ENCODE results near the gene DRAXIN.

The DRAXIN gene

GRCh38 chr1:11746092-11746491, 54.6 kb downstream of the DRAXIN start:
- Histone ChIP-seq H3K27ac (ENCODE audit: low read depth in 2 of 2, low read length in 2 of 2) (no peak overlapping the region), H3K36me3 (ENCODE audit: control insufficient read depth in 2 of 2, insufficient read depth in 2 of 2, low read length in 2 of 2) (peaks cover 0 to 6% of the 10 kb centered on the region in 2 donors), H3K4me3 (ENCODE audit: low read length in 2 of 2) (no peak overlapping the region), H3K9ac (ENCODE audit: low read depth in 1 of 2, low read length in 2 of 2) (no peak overlapping the region), H3K9me3 (ENCODE audit: control insufficient read depth in 2 of 2, low read length in 2 of 2) (no peaks in the 10 kb centered on the region), H3K4me1 (ENCODE audit: control insufficient read depth in 2 of 2, insufficient read depth in 2 of 2, low read length in 2 of 2) (peaks cover 2 to 5% of the 10 kb centered on the region in 2 donors), H3K27me3 (ENCODE audit: control insufficient read depth in 2 of 2, insufficient read depth in 2 of 2, low read length in 2 of 2) (no peaks in the 10 kb centered on the region)

GRCh38 chr1:11746795-11747487, 55.4 kb downstream of the DRAXIN start:
- Histone ChIP-seq H3K9ac (ENCODE audit: low read depth in 1 of 2, low read length in 2 of 2) (no peak overlapping the region), H3K36me3 (ENCODE audit: control insufficient read depth in 2 of 2, insufficient read depth in 2 of 2, low read length in 2 of 2) (peaks cover 0 to 6% of the 10 kb centered on the region in 2 donors), H3K4me3 (ENCODE audit: low read length in 2 of 2) (no peak overlapping the region), H3K27me3 (ENCODE audit: control insufficient read depth in 2 of 2, insufficient read depth in 2 of 2, low read length in 2 of 2) (no peaks in the 10 kb centered on the region), H3K4me1 (ENCODE audit: control insufficient read depth in 2 of 2, insufficient read depth in 2 of 2, low read length in 2 of 2) (no peaks in the 10 kb centered on the region), H3K9me3 (ENCODE audit: control insufficient read depth in 2 of 2, low read length in 2 of 2) (no peaks in the 10 kb centered on the region), H3K27ac (ENCODE audit: low read depth in 2 of 2, low read length in 2 of 2) (no peak overlapping the region)

- Histone ChIP-seq H3K4me3 (ENCODE audit: low read length in 2 of 2) (no peak overlapping the region), H3K36me3 (ENCODE audit: control insufficient read depth in 2 of 2, insufficient read depth in 2 of 2, low read length in 2 of 2) (peaks cover 0 to 6% of the 10 kb centered on the region in 2 donors), H3K9ac (ENCODE audit: low read depth in 1 of 2, low read length in 2 of 2) (no peak overlapping the region), H3K27me3 (ENCODE audit: control insufficient read depth in 2 of 2, insufficient read depth in 2 of 2, low read length in 2 of 2) (no peaks in the 10 kb centered on the region), H3K9me3 (ENCODE audit: control insufficient read depth in 2 of 2, low read length in 2 of 2) (no peaks in the 10 kb centered on the region), H3K4me1 (ENCODE audit: control insufficient read depth in 2 of 2, insufficient read depth in 2 of 2, low read length in 2 of 2) (no peaks in the 10 kb centered on the region), H3K27ac (ENCODE audit: low read depth in 2 of 2, low read length in 2 of 2) (no peak overlapping the region)
Observed at GRCh38 chr1:11748294-11749202, 57.0 kb downstream of the DRAXIN start.

- no peak overlapping the region for H3K9ac ChIP-seq (ENCODE audit: low read depth in 1 of 2, low read length in 2 of 2)
Observed at GRCh38 chr1:11749203-11749689, 57.7 kb downstream of the DRAXIN start.

GRCh38 chr1:11749996-11750395, 58.5 kb downstream of the DRAXIN start:
- no peak overlapping the region for H3K9ac ChIP-seq (ENCODE audit: low read depth in 1 of 2, low read length in 2 of 2)
- H3K4me1 ChIP-seq (ENCODE audit: control insufficient read depth in 2 of 2, insufficient read depth in 2 of 2, low read length in 2 of 2) = no peaks in the 10 kb centered on the region
- H3K36me3 ChIP-seq (ENCODE audit: control insufficient read depth in 2 of 2, insufficient read depth in 2 of 2, low read length in 2 of 2) = peaks cover 0 to 6% of the 10 kb centered on the region in 2 donors
- H3K4me3 ChIP-seq (ENCODE audit: low read length in 2 of 2) = no peak overlapping the region
- no peak overlapping the region for H3K27ac ChIP-seq (ENCODE audit: low read depth in 2 of 2, low read length in 2 of 2)
- no peaks in the 10 kb centered on the region for H3K27me3 ChIP-seq (ENCODE audit: control insufficient read depth in 2 of 2, insufficient read depth in 2 of 2, low read length in 2 of 2)
- no peaks in the 10 kb centered on the region for H3K9me3 ChIP-seq (ENCODE audit: control insufficient read depth in 2 of 2, low read length in 2 of 2)

More at GRCh38 chr1:11749203-11749689, 57.7 kb downstream of the DRAXIN start:
- H3K4me3 ChIP-seq (ENCODE audit: low read length in 2 of 2) = no peak overlapping the region
- H3K9me3 ChIP-seq (ENCODE audit: control insufficient read depth in 2 of 2, low read length in 2 of 2) = no peaks in the 10 kb centered on the region
- H3K27ac ChIP-seq (ENCODE audit: low read depth in 2 of 2, low read length in 2 of 2) = no peak overlapping the region
- no peaks in the 10 kb centered on the region for H3K27me3 ChIP-seq (ENCODE audit: control insufficient read depth in 2 of 2, insufficient read depth in 2 of 2, low read length in 2 of 2)
- H3K4me1 ChIP-seq (ENCODE audit: control insufficient read depth in 2 of 2, insufficient read depth in 2 of 2, low read length in 2 of 2) = no peaks in the 10 kb centered on the region
- H3K36me3 ChIP-seq (ENCODE audit: control insufficient read depth in 2 of 2, insufficient read depth in 2 of 2, low read length in 2 of 2) = peaks cover 0 to 6% of the 10 kb centered on the region in 2 donors

- Histone ChIP-seq H3K27me3 (ENCODE audit: control insufficient read depth in 2 of 2, insufficient read depth in 2 of 2, low read length in 2 of 2) (no peaks in the 10 kb centered on the region), H3K27ac (ENCODE audit: low read depth in 2 of 2, low read length in 2 of 2) (no peak overlapping the region), H3K4me3 (ENCODE audit: low read length in 2 of 2) (no peak overlapping the region), H3K4me1 (ENCODE audit: control insufficient read depth in 2 of 2, insufficient read depth in 2 of 2, low read length in 2 of 2) (no peaks in the 10 kb centered on the region), H3K9ac (ENCODE audit: low read depth in 1 of 2, low read length in 2 of 2) (no peak overlapping the region), H3K36me3 (ENCODE audit: control insufficient read depth in 2 of 2, insufficient read depth in 2 of 2, low read length in 2 of 2) (peaks cover 0 to 6% of the 10 kb centered on the region in 2 donors), H3K9me3 (ENCODE audit: control insufficient read depth in 2 of 2, low read length in 2 of 2) (no peaks in the 10 kb centered on the region)
Observed at GRCh38 chr1:11751087-11751486, 59.6 kb downstream of the DRAXIN start.

GRCh38 chr1:11752359-11753088, 61.0 kb downstream of the DRAXIN start:
- peaks cover 0 to 6% of the 10 kb centered on the region in 2 donors for H3K36me3 ChIP-seq (ENCODE audit: control insufficient read depth in 2 of 2, insufficient read depth in 2 of 2, low read length in 2 of 2)
- H3K27ac ChIP-seq (ENCODE audit: low read depth in 2 of 2, low read length in 2 of 2) = no peak overlapping the region
- H3K9ac ChIP-seq (ENCODE audit: low read depth in 1 of 2, low read length in 2 of 2) = no peak overlapping the region
- no peaks in the 10 kb centered on the region for H3K27me3 ChIP-seq (ENCODE audit: control insufficient read depth in 2 of 2, insufficient read depth in 2 of 2, low read length in 2 of 2)
- no peaks in the 10 kb centered on the region for H3K9me3 ChIP-seq (ENCODE audit: control insufficient read depth in 2 of 2, low read length in 2 of 2)
- no peaks in the 10 kb centered on the region for H3K4me1 ChIP-seq (ENCODE audit: control insufficient read depth in 2 of 2, insufficient read depth in 2 of 2, low read length in 2 of 2)
- no peak overlapping the region for H3K4me3 ChIP-seq (ENCODE audit: low read length in 2 of 2)

GRCh38 chr1:11753555-11754208, 62.2 kb downstream of the DRAXIN start:
- Histone ChIP-seq H3K4me3 (ENCODE audit: low read length in 2 of 2) (no peak overlapping the region), H3K36me3 (ENCODE audit: control insufficient read depth in 2 of 2, insufficient read depth in 2 of 2, low read length in 2 of 2) (peaks cover 0 to 6% of the 10 kb centered on the region in 2 donors), H3K4me1 (ENCODE audit: control insufficient read depth in 2 of 2, insufficient read depth in 2 of 2, low read length in 2 of 2) (no peaks in the 10 kb centered on the region), H3K27ac (ENCODE audit: low read depth in 2 of 2, low read length in 2 of 2) (no peak overlapping the region), H3K27me3 (ENCODE audit: control insufficient read depth in 2 of 2, insufficient read depth in 2 of 2, low read length in 2 of 2) (no peaks in the 10 kb centered on the region), H3K9me3 (ENCODE audit: control insufficient read depth in 2 of 2, low read length in 2 of 2) (no peaks in the 10 kb centered on the region), H3K9ac (ENCODE audit: low read depth in 1 of 2, low read length in 2 of 2) (no peak overlapping the region)

GRCh38 chr1:11757047-11757446, 65.5 kb downstream of the DRAXIN start:
- no peaks in the 10 kb centered on the region for H3K36me3 ChIP-seq (ENCODE audit: control insufficient read depth in 2 of 2, insufficient read depth in 2 of 2, low read length in 2 of 2)
- H3K9ac ChIP-seq (ENCODE audit: low read depth in 1 of 2, low read length in 2 of 2) = no peak overlapping the region
- peaks cover 0 to 3% of the 10 kb centered on the region in 2 donors for H3K27me3 ChIP-seq (ENCODE audit: control insufficient read depth in 2 of 2, insufficient read depth in 2 of 2, low read length in 2 of 2)
- no peak overlapping the region for H3K27ac ChIP-seq (ENCODE audit: low read depth in 2 of 2, low read length in 2 of 2)
- no peak overlapping the region for H3K4me3 ChIP-seq (ENCODE audit: low read length in 2 of 2)
- H3K4me1 ChIP-seq (ENCODE audit: control insufficient read depth in 2 of 2, insufficient read depth in 2 of 2, low read length in 2 of 2) = no peaks in the 10 kb centered on the region
- H3K9me3 ChIP-seq (ENCODE audit: control insufficient read depth in 2 of 2, low read length in 2 of 2) = no peaks in the 10 kb centered on the region

All from mucosa of rectum (tissue), 2 donors.